ENCODE results near the gene IL17D.

IL17D gene

GRCh38 chr13:20767309-20767943 lies 63.9 kb downstream of the IL17D start:
- peaks cover 3% of the 10 kb centered on the region for H3K4me1 ChIP-seq (ENCODE audit: control insufficient read depth, insufficient read depth, low read length)
- H3K27me3 ChIP-seq (ENCODE audit: control insufficient read depth, insufficient read depth, low read length), result no peaks in the 10 kb centered on the region
- H3K9me3 ChIP-seq (replicated peaks; ENCODE audit: low read length), result peaks cover 3% of the 10 kb centered on the region
- no peak overlapping the region for H3K4me2 ChIP-seq (ENCODE audit: low read length)
- peaks cover 8% of the 10 kb centered on the region for H3K36me3 ChIP-seq (ENCODE audit: insufficient read depth, low read length)
- H3K9ac ChIP-seq (ENCODE audit: low read depth, low read length), result no peak overlapping the region
- H3K4me3 ChIP-seq (ENCODE audit: low read length), result no peak overlapping the region

DNA sequence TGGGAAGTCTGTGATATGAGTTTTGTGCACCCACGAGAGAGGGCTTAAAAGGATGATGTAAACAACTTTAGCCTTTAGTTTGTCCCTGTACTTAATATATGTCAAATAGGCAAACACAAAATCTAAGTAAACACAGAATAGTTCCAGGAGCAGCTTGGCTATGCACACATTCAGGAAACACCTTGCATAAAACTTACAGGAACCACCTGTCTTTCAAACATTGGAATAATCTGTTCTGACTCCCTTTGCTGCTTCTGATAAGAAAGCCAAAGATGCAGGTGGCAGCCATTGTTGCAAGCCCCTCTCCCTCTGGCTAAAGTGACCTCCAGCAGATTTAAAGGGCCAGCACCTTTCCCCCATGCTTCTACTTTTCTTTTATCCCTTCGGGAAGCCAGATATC lies 65.6 kb downstream of the IL17D start:
- Histone ChIP-seq H3K9me3 (replicated peaks; ENCODE audit: low read length) (peaks cover 3% of the 10 kb centered on the region), H3K4me2 (ENCODE audit: low read length) (no peak overlapping the region), H3K9ac (ENCODE audit: low read depth, low read length) (no peak overlapping the region), H3K36me3 (ENCODE audit: insufficient read depth, low read length) (peaks cover 8% of the 10 kb centered on the region), H3K4me1 (ENCODE audit: control insufficient read depth, insufficient read depth, low read length) (peaks cover 9% of the 10 kb centered on the region), H3K4me3 (ENCODE audit: low read length) (no peak overlapping the region), H3K27me3 (ENCODE audit: control insufficient read depth, insufficient read depth, low read length) (no peaks in the 10 kb centered on the region)

- H3K4me1 ChIP-seq (ENCODE audit: control insufficient read depth, insufficient read depth, low read length), result peaks cover 9% of the 10 kb centered on the region
- H3K4me3 ChIP-seq (ENCODE audit: low read length), result no peak overlapping the region
- peaks cover 3% of the 10 kb centered on the region for H3K9me3 ChIP-seq (replicated peaks; ENCODE audit: low read length)
- no peak overlapping the region for H3K9ac ChIP-seq (ENCODE audit: low read depth, low read length)
- no peak overlapping the region for H3K4me2 ChIP-seq (ENCODE audit: low read length)
- H3K36me3 ChIP-seq (ENCODE audit: insufficient read depth, low read length), result peaks cover 8% of the 10 kb centered on the region
- no peaks in the 10 kb centered on the region for H3K27me3 ChIP-seq (ENCODE audit: control insufficient read depth, insufficient read depth, low read length)
Measured at GRCh38 chr13:20769834-20770233, 66.3 kb downstream of the IL17D start.

Data from skeletal muscle satellite cell (primary cell).